ENCODE data around the gene POMT2. TPM values are rescaled to one million over a fixed set of nuclear protein-coding genes. Genes with fewer than 3 reads are reported as not detected.

Gene POMT2
- total RNA-seq, 2 donors from 2014 or later: 13.0 to 37.7 TPM

DNA sequence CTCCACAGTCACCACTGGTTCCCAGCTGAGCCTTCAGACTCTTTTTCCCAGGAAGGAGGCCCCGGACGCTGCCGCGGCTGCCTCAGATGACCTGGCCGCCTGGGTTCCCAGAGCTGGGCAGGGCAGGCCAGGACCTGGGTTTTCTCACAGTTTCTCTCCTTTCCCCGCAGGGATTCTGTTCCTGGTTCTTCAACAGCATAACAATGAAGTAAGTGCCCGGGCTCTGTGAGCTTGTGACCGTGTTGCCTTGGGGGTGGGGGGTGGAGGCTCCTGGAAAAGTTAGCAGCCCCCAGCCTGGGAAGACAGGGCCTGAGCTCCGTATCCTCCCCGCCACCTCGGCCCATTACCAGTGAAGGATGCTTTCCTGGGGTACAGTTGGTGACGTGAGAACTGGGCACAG is 95.4 kb downstream of the POMT2 start:
- DNase-seq: no peak
- TF ChIP-seq, protein P1, sequence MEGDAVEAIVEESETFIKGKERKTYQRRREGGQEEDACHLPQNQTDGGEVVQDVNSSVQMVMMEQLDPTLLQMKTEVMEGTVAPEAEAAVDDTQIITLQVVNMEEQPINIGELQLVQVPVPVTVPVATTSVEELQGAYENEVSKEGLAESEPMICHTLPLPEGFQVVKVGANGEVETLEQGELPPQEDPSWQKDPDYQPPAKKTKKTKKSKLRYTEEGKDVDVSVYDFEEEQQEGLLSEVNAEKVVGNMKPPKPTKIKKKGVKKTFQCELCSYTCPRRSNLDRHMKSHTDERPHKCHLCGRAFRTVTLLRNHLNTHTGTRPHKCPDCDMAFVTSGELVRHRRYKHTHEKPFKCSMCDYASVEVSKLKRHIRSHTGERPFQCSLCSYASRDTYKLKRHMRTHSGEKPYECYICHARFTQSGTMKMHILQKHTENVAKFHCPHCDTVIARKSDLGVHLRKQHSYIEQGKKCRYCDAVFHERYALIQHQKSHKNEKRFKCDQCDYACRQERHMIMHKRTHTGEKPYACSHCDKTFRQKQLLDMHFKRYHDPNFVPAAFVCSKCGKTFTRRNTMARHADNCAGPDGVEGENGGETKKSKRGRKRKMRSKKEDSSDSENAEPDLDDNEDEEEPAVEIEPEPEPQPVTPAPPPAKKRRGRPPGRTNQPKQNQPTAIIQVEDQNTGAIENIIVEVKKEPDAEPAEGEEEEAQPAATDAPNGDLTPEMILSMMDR (IDR thresholded peaks at IDR 0.05): no peak
- no peaks in the 10 kb centered on the region for H3K4me1 ChIP-seq
- no peak overlapping the region for H3K4me3 ChIP-seq
- no peak overlapping the region for H3K9ac ChIP-seq (ENCODE audit: low read depth in 2 of 2, low read length in 2 of 2)
- intact Hi-C loops (cut with DNase I): no loop called here
- no peak overlapping the region for H3K27ac ChIP-seq
- H3K36me3 ChIP-seq: no peaks in the 10 kb centered on the region
- no peaks in the 10 kb centered on the region for H3K9me3 ChIP-seq
- H3K27me3 ChIP-seq: no peaks in the 10 kb centered on the region

Small RNAs within 50 kb of the gene (microRNA-seq; reads per million reads assigned to microRNA genes)
- gene MIR1260A: not detected

Other genes with a start within 250 kb of the POMT2 start
- 10 to 100 TPM; 18.2 to 38.4 TPM for gene CIPC, start 222.6 kb downstream of the POMT2 start, total RNA-seq
- gene ZDHHC22, start 179.1 kb downstream of the POMT2 start, total RNA-seq: under 1 TPM; 0.07 to 0.42 TPM
- gene TMEM63C, start 139.1 kb downstream of the POMT2 start, total RNA-seq: 10 to 100 TPM in 1 of 2 donors, 1 to 10 TPM in 1; 5.9 to 13.2 TPM
- 1 to 10 TPM in 1 of 2 donors, not detected in 1; 1.5 TPM for gene NGB, start 49.7 kb downstream of the POMT2 start, total RNA-seq
- gene GSTZ1, start 153 bp upstream of the POMT2 start, total RNA-seq: 10 to 100 TPM; 31.2 to 33.6 TPM
- gene TMED8, start 56.2 kb upstream of the POMT2 start, total RNA-seq: 1 to 10 TPM; 8.6 to 9.4 TPM
- under 1 TPM in 1 of 2 donors, not detected in 1; 0.72 TPM for gene SAMD15, start 56.5 kb upstream of the POMT2 start, total RNA-seq
- under 1 TPM; 0.35 to 0.82 TPM for gene NOXRED1, start 102.6 kb upstream of the POMT2 start, total RNA-seq
- 10 to 100 TPM; 16.3 to 17.5 TPM for gene VIPAS39, start 136.7 kb upstream of the POMT2 start, total RNA-seq
- gene AHSA1, start 137.2 kb upstream of the POMT2 start, total RNA-seq: 100 to 1,000 TPM; 112 to 316 TPM
- 1 to 10 TPM in 1 of 2 donors, not detected in 1; 1.2 TPM for gene ISM2, start 177.9 kb upstream of the POMT2 start, total RNA-seq

Measured in colonic mucosa (tissue), 4 donors.